Measurements from ENCODE around the gene MYLK.

MYLK gene

GRCh38 chr3:123561188-123561587 lies 322.9 kb downstream of the MYLK start:
- Histone ChIP-seq H3K4me1 (ENCODE audit: insufficient read depth, low read length) (no peaks in the 10 kb centered on the region; the same call in 1 of the 2 replicates), H3K9me3 (ENCODE audit: insufficient read depth, low read depth, low read length) (no peaks in the 10 kb centered on the region; the same call in 1 of the 2 replicates), H3K36me3 (ENCODE audit: insufficient read depth, low read depth, low read length) (peaks cover 13% of the 10 kb centered on the region; the same call in 1 of the 2 replicates), H3K27me3 (ENCODE audit: insufficient read depth, low read length) (no peaks in the 10 kb centered on the region), H3K27ac (ENCODE audit: low read length) (no peak overlapping the region), H3K4me3 (ENCODE audit: low read length) (no peak overlapping the region), H3K9ac (ENCODE audit: low read depth, low read length) (no peak overlapping the region)

Data from iPS-20b (cell line).